B cell (primary cell): ENCODE results near the gene NRP1. TPM values are rescaled to one million over a fixed set of nuclear protein-coding genes. Genes with fewer than 3 reads are reported as not detected.

Experiments
- ATAC-seq: fragments of 200-7000 bp; cut with Tn5 transposase; one replicate; pipeline ENCODE4 v1.10.0; 2021; ENCODE audit warnings: low read depth, mild to moderate bottlenecking, moderate number of reproducible peaks, moderate library complexity
- CTCF ChIA-PET: fragments of 350-600 bp; sonication (Branson Sonifier 250); formaldehyde crosslinking; loops from one replicate; lab custom pipeline; 2021; ENCODE audit warnings: antibody characterized with exemption, inconsistent platforms; lab: Charles Lee
- POLR2A ChIA-PET: fragments of 350-600 bp; sonication (Branson Sonifier 250); formaldehyde crosslinking; loops from one replicate; lab custom pipeline; 2021; ENCODE audit warnings: antibody characterized with exemption; lab: Charles Lee
- DNase-seq: peaks from one replicate; pipeline ENCODE4 v3.0.0; 2013
- H2AFZ ChIP-seq: 2 replicates; pipeline ENCODE4 v1.6.1; 2012; ENCODE audit warnings: mild to moderate bottlenecking, low read depth, low read length; ENCODE audit not compliant: insufficient read depth, poor library complexity, severe bottlenecking
- H3K27ac ChIP-seq, 2 donors: 1 replicate in 1 of 2; 2 replicates in 1 of 2; pipeline ENCODE4 v1.5.1; 2012 to 2013; ENCODE audit warnings: low read length in 2 of 2, mild to moderate bottlenecking in 2 of 2, moderate library complexity in 1 of 2
- H3K27me3 ChIP-seq, 4 experiments: fragments of 200-600 bp in 1 of 4; sonication (generic) in 1 of 4; replicated peaks in 1 of 4; 1 replicate in 2 of 4; 2 replicates in 2 of 4; pipeline versions ENCODE4 v1.6.1 to v1.7.0; 2013 to 2016; ENCODE audit warnings: low read length in 3 of 4, mild to moderate bottlenecking in 2 of 4, mixed read lengths in 1 of 4, moderate library complexity in 1 of 4; ENCODE audit not compliant: insufficient read depth in 4 of 4, control insufficient read depth in 3 of 4; ENCODE audit errors: control extremely low read depth in 1 of 4
- H3K36me3 ChIP-seq, 2 experiments: replicated peaks in 1 of 2; 1 replicate in 1 of 2; 2 replicates in 1 of 2; pipeline versions ENCODE4 v1.6.1 to v1.7.1; 2013; ENCODE audit warnings: low read length in 1 of 2; ENCODE audit not compliant: insufficient read depth in 2 of 2, control insufficient read depth in 1 of 2; ENCODE audit errors: control extremely low read depth in 1 of 2, extremely low read depth in 1 of 2
- H3K4me1 ChIP-seq, 2 donors: fragments of 200-600 bp in 1 of 2; sonication (generic) in 1 of 2; 1 replicate in 1 of 2; 2 replicates in 1 of 2; pipeline versions ENCODE4 v1.5.1 to v1.6.1; 2013 to 2017; ENCODE audit warnings: low read length in 2 of 2; ENCODE audit not compliant: control insufficient read depth in 2 of 2, insufficient read depth in 2 of 2
- H3K4me2 ChIP-seq: replicated peaks from 2 replicates; pipeline ENCODE3; 2012; ENCODE audit warnings: mild to moderate bottlenecking, low read depth, low read length; ENCODE audit not compliant: poor library complexity, severe bottlenecking
- H3K4me3 ChIP-seq, 5 experiments: fragments of 200-600 bp in 1 of 5; sonication (generic) in 1 of 5; 1 replicate in 3 of 5; 2 replicates in 2 of 5; pipeline versions ENCODE4 v1.5.1 to v1.7.0; 2011 to 2016; ENCODE audit warnings: low read length in 4 of 5, mild to moderate bottlenecking in 4 of 5, low read depth in 2 of 5, control low read depth in 1 of 5, moderate library complexity in 1 of 5; ENCODE audit not compliant: insufficient read depth in 1 of 5; ENCODE audit errors: control extremely low read depth in 1 of 5, extremely low read depth in 1 of 5
- H3K79me2 ChIP-seq: fragments of 200-600 bp; sonication (generic); one replicate; pipeline ENCODE4 v1.6.0; 2016; ENCODE audit warnings: low read length; ENCODE audit not compliant: control insufficient read depth, insufficient read depth
- H3K9ac ChIP-seq: fragments of 200-600 bp; sonication (generic); 2 replicates; pipeline ENCODE4 v1.6.1; 2017; ENCODE audit warnings: mild to moderate bottlenecking, low read length, moderate library complexity
- H3K9me3 ChIP-seq, 3 donors: one replicate each; pipeline versions ENCODE4 v1.6.1 to v1.7.1; 2013; ENCODE audit warnings: low read length in 2 of 3; ENCODE audit not compliant: control insufficient read depth in 2 of 3, insufficient read depth in 1 of 3; ENCODE audit errors: control extremely low read depth in 1 of 3
- H4K20me1 ChIP-seq: 2 replicates; pipeline ENCODE4 v1.6.0; 2012; ENCODE audit warnings: mild to moderate bottlenecking, low read length; ENCODE audit not compliant: insufficient read depth, control insufficient read depth, poor library complexity, severe bottlenecking
- H3K27ac Mint-ChIP-seq: one replicate; pipeline ENCODE4 v1.8.0; 2021; ENCODE audit warnings: mixed read lengths
- H3K27me3 Mint-ChIP-seq: one replicate; pipeline ENCODE4 v1.8.0; 2021; ENCODE audit warnings: mixed read lengths
- H3K4me1 Mint-ChIP-seq: one replicate; pipeline ENCODE4 v1.8.0; 2021; ENCODE audit warnings: mixed read lengths
- H3K4me3 Mint-ChIP-seq: one replicate; pipeline ENCODE4 v1.8.0; 2021; ENCODE audit warnings: mixed read lengths
- H3K9me3 Mint-ChIP-seq: one replicate; pipeline ENCODE4 v1.8.0; 2022; ENCODE audit warnings: mixed read lengths; ENCODE audit not compliant: insufficient read depth
- CTCF ChIP-seq: fragments of 200-600 bp; IDR thresholded peaks from one replicate; pipeline ENCODE4 v1.8.0; 2022; ENCODE audit warnings: antibody characterized with exemption, mild to moderate bottlenecking
- EZH2 ChIP-seq: IDR thresholded peaks from 2 replicates; pipeline ENCODE4 v1.6.1; 2012; ENCODE audit warnings: borderline replicate concordance, low read depth, mild to moderate bottlenecking, moderate library complexity, low read length; ENCODE audit not compliant: insufficient read depth, poor library complexity, severe bottlenecking
- WGBS: methylation state at CpG from one replicate; pipeline ENCODE4 v1.1.5; 2013; ENCODE audit warnings: missing lambda C conversion rate; ENCODE audit not compliant: insufficient coverage; 5-methylcytosine and 5-hydroxymethylcytosine counted together
- intact Hi-C: fragments of 100-400 bp; cut with micrococcal nuclease; formaldehyde crosslinking; loops from one replicate; pipeline ENCODE4 v1.10.0; 2022
- polyA plus RNA-seq: library from polyadenylated mRNA; depleted of rRNA; stranded (reverse); fragments of >200 nt; gene quantifications from 2 replicates; pipeline ENCODE4 v1.2.3, GENCODE V29; 2012
- total RNA-seq, 2 donors: library from RNA; stranded (reverse); fragments of 120-200 nt in 1 of 2; gene quantifications; 1 replicate in 1 of 2; 2 replicates in 1 of 2; pipeline versions ENCODE4 v1.2.3 to v1.2.4, GENCODE V29; 2013 to 2022

The NRP1 gene
- total and polyA plus RNA-seq, 2 donors (not counting 1 experiment from before 2014, with no cell fraction given): 0.34 TPM; not detected in 1

GRCh38 chr10:33330543-33331378, 3.7 kb downstream of the NRP1 start:
- no peaks in the 10 kb centered on the region for H3K36me3 ChIP-seq
- peak overlapping the region; percentile 56 for H2AFZ ChIP-seq
- Mint-ChIP-seq H3K4me3 (no peak overlapping the region), H3K27me3 (peaks cover 40% of the 10 kb centered on the region), H3K27ac (no peak overlapping the region), H3K9me3 (no peaks in the 10 kb centered on the region), H3K4me1 (peaks cover 12% of the 10 kb centered on the region)
- 11% methylated on average over 6 of the region's 13 CpGs for WGBS
- ATAC-seq: no peak
- H4K20me1 ChIP-seq: no peaks in the 10 kb centered on the region
- no peak overlapping the region for H3K9ac ChIP-seq
- H3K27ac ChIP-seq: no peak overlapping the region
- peak; percentile 56 for DNase-seq
- CTCF ChIA-PET: interaction anchor here (0.9 to 3.1 kb wide), 5 partner anchors 10 to 1308 kb away, joined by 3 to 15 read pairs (median 4); no protein-coding TSS in a partner anchor
- intact Hi-C loops: no loop called here
- POLR2A ChIA-PET: no interaction called here
- peak overlapping the region; percentile 9 for H3K4me2 ChIP-seq
- H3K4me3 ChIP-seq: no peak overlapping the region
- no peaks in the 10 kb centered on the region for H3K79me2 ChIP-seq
- peaks cover 0 to 5% (median 0%) of the 10 kb centered on the region in 3 donors for H3K9me3 ChIP-seq
- TF ChIP-seq CTCF: peak; percentile 95
- no peak for TF ChIP-seq EZH2
- peaks cover 14 to 20% of the 10 kb centered on the region in 2 donors for H3K4me1 ChIP-seq
- peaks cover 0 to 36% (median 27%) of the 10 kb centered on the region in 4 experiments for H3K27me3 ChIP-seq

DNA sequence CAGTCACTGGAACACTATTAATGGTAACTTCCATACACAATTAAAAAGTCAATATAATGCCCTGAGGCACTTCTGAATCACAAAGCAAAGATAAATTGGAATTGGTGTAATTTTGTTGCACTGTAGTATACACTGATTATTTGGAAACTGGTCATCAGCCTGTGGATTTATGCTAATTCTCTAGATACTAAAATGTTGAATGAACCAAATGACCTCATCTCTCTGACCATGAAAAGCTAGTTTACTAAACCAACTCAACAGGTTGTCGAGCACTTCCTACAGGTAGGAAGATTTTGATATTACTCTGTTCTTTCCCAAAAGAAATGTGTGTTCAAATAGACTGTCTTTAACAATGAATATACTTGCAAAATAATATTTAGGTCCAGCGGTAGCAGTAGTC, 5.3 kb downstream of the NRP1 start:
- no CpG with 5 or more reads among the region's 2 CpGs for WGBS

More for the DNA sequence above, 5.3 kb downstream of the NRP1 start:
- ATAC-seq (no peak), DNase-seq (no peak)
- no peaks in the 10 kb centered on the region for H3K36me3 ChIP-seq
- H3K27ac ChIP-seq: no peak overlapping the region
- peaks cover 0 to 30% (median 21%) of the 10 kb centered on the region in 4 experiments for H3K27me3 ChIP-seq
- peaks cover 0 to 3% (median 0%) of the 10 kb centered on the region in 3 donors for H3K9me3 ChIP-seq
- H3K79me2 ChIP-seq: no peaks in the 10 kb centered on the region
- POLR2A ChIA-PET: no interaction called here
- Mint-ChIP-seq H3K4me1 (peaks cover 12% of the 10 kb centered on the region), H3K27ac (no peak overlapping the region), H3K4me3 (no peak overlapping the region), H3K9me3 (no peaks in the 10 kb centered on the region), H3K27me3 (peaks cover 39% of the 10 kb centered on the region)
- no peak overlapping the region for H2AFZ ChIP-seq
- no peak overlapping the region for H3K4me3 ChIP-seq
- intact Hi-C loops: no loop called here
- CTCF ChIA-PET: interaction anchor here (1.3 to 2.0 kb wide), 3 partner anchors 11 to 1309 kb away, joined by 3 to 5 read pairs (median 4); no protein-coding TSS in a partner anchor
- no peaks in the 10 kb centered on the region for H4K20me1 ChIP-seq
- H3K9ac ChIP-seq: no peak overlapping the region
- H3K4me1 ChIP-seq: peaks cover 11 to 12% of the 10 kb centered on the region in 2 donors
- no peak overlapping the region for H3K4me2 ChIP-seq
- TF ChIP-seq EZH2 (no peak), CTCF (no peak)
